Stimulated activated CD8-positive, alpha-beta memory T cell treated with anti-CD3 and anti-CD28 coated beads, Interleukin-4, amount 100 ng/mL, for 48 hours (primary cell): ENCODE results near the gene TACC2.
A peak's percentile ranks its signal among the peaks of the same experiment; 100 is the strongest.

Experiments
- DNase-seq: peaks from one replicate; pipeline ENCODE4 v3.0.0-alpha.2; 2020

The TACC2 gene

DNA sequence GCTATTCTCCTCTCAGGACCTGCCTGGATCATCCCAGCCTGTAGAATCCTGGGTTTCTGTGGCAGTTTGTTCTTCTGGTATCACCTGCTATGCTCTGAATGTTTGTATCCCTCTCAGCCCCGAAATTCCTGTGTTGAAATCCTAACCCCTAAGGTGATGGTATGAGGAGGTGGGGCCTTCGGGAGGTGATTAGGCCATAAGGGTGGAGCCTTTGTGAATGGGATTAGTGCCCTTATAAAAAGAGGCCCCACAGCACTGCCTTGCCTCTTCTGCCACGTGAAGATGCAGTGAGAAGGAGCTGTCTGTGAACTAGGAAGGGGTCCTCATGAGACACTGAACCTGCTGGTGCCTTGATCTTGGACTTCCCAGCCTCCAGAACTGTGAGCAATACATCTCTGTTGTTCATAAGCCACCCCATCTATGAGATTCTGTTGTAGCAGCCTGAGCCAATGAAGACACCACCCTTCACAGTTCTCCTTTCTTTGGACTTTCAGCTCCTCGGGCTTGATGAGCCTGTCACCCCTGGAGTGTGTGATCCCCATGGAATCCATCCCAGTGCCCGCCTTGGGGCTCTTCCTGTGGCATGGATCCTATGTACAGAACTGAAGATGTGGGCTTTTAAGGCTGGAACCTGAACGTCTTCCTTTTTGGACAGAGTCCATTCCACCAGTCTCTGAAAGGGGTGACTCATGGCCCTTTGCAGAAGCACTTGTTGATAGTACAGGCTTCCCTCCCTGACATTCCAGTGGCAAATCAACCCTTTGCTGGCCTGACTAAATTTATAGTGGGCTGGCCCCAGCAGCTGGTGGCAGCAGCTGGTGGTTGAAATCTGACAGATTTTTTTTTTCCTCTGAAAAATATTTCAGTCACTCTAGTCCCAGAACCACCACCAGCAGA is 138.0 kb downstream of the TACC2 start:
- no peak for DNase-seq

- DNase-seq, result no peak
These were observed 139.0 kb downstream of the TACC2 start for GRCh38 chr10:122127943-122128342.

GRCh38 chr10:122128357-122128756 is 139.4 kb downstream of the TACC2 start:
- no peak for DNase-seq

DNA sequence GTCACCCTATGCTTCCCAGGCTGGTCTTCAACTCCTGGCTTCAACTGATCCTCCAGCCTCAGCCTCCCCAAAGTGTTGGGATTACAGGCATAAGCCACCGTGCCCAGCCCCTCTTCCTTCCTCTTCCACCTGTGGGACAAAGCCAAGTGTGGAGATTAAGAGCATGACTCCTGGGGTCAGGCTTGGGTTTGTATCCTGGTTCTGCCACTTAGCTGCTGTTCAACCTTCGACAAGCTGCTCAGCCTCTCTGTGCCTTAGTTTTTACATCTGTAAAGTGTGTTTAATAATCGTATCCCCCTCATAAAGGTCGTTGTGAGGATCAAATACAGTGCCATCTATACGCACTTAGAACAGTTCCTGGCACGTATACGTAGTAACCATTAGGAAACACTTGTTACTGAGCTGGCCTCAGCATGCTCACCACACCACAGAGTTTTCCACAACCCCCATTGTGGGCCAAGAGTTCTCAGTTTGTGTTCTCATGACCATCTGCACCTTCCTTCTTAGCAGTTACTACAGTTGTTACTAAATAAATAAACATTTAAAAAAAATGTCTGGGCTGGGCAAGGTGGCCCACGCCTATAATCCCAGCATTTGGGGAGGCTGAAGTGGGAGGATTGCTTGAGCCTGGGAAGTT is 141.6 kb downstream of the TACC2 start:
- DNase-seq, result no peak

DNA sequence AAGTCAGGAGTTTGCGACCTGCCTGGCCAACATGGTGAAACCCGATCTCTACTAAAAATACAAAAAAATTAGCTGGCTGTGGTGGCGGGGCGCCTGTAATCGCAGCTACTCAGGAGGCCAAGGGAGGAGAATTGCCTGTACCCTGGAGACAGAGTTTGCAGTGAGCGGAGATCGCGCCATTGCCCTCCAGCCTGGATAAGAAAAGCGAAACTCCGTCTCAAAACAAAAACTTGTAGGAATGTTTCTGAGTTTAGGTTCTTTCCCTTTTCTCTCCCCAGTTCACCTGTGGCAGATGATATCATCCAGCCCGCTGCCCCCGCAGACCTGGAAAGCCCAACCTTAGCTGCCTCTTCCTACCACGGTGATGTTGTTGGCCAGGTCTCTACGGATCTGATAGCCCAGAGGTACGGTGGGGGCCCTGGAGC is 143.4 kb downstream of the TACC2 start:
- no peak for DNase-seq

- no peak for DNase-seq
These were observed 144.1 kb downstream of the TACC2 start for GRCh38 chr10:122132882-122133565.

- no peak for DNase-seq
These were observed 146.5 kb downstream of the TACC2 start for GRCh38 chr10:122135251-122136025.

DNA sequence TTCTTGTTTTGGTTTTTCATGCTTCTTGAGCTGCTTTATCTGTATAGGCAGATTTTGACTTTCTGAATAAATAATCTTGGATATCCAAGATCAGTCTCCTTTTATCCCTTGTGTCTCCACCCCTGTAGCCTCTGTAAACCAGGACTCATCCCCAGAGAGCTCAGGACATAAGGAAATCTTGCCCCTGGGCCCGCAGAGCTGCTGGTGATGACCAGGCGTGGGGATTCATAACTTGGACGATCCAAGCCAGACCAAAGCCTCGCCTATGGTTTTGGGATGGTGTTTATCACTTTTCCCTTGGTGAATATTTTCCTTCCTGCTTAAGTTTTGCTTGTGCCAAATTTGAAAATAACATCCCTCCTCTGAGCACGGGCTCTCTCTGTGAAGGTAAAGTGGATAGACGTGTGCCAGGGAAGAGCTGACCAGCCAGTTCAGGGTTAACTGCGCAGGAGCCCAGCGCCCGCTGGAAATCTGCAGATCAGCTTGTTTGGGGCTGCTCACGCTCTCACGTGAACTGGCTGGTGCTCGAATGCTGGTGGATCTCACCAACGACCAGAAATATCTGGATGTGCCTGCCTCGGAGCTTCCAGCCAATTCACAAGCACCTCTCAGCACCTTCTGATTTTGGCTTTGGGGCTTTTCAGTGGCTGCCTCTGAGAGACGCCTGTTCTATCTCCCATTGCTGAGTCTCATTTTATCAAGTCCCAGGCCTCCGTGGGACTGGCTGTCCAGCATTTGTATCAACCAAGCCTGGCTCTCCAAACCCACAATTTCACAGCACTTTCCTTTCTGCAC is 150.1 kb downstream of the TACC2 start:
- no peak for DNase-seq

- no peak for DNase-seq
These were observed 150.7 kb downstream of the TACC2 start for GRCh38 chr10:122139627-122140170.

DNA sequence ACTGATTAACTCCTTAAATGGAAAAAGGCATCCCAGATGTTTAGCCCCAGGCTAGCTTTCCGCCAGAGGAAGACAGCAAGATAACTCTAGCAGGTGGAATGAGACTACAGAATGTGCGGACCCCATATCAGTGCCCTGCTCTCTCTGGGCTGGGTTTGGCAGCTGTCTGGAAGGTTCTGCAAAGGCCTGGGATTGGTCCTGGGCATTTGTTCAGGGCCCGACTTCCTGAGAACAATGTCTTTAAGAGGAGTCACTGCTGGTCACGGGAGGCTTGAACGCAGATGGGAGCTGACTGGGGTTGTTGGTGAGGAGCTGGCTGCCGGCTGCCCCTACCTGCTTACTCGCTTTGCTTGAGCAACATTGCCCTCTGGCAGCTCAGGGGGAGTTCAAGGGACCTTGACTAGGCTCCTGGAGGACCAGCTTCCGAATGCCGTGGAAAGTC is 151.5 kb downstream of the TACC2 start:
- no peak for DNase-seq

GRCh38 chr10:122140941-122141623 is 152.1 kb downstream of the TACC2 start:
- no peak for DNase-seq

DNA sequence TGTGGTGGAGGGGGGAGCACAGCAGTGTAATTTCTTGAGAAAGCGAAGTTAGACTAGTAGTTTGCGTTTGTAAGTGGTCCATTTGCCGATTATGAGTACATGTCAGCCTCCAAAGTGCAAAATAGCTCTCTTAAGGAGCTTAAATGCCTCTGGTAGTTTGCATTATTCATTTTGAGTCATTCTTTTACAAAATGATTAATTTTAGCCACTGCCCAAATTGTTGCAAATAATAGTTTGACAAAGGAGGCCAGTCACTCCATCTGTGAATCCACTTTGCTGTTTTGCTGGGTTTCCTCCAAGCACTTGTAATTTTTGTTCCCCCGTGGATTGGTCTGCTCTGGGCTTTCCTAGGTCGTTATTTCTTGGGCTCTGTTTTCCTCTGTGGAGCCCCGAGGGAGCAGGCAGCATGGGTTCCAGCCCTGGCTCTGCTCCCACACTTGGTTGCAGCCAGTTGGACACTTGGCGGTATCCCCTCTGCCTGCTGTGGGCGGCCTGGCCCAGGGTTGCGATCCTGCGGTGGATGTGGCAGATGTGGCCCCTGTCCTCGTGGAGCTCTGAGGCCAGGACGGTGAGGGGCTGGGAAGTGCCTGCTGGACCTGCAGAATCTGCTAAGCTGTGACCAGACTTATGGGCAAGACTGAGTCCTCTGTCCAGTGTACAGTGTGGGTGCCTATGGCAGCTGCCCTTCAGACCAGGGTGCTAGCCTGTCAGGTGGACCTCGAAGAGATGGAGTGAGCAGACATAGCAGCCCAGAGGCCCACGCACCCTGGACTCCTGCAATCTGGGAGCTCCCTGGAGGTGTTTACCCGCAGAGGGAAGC is 153.1 kb downstream of the TACC2 start:
- DNase-seq, result no peak

DNA sequence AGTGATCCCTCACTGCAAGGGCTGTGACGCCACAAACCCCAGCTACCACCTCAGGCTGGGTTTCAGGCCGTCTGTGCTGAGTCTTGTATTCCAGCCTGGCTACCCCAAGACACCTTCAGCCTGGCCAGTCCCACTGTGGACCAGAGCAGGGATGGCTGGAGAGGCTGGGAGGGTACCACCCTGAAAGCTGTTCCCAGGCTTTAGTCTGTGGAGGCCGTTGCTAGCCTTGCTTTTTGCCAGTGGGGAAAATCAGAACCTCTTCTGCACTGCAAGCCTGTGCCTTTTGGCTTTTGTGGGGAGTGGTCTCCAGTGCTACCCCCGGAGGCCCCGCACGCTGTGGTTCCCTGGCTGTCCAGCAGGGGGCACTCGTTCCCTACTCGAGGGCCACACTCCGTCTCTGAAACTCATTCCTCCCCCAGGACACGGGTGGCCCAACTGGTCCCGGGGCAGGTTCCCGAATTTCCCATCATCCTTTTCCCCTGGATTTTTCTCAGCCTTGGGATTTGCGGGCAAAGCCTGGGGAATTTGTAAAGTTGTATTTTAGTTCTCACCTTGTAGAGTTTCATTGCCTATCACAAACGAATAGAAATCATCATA is 153.8 kb downstream of the TACC2 start:
- DNase-seq, result peak; percentile 73

GRCh38 chr10:122143238-122143841 is 154.4 kb downstream of the TACC2 start:
- DNase-seq, result no peak

DNA sequence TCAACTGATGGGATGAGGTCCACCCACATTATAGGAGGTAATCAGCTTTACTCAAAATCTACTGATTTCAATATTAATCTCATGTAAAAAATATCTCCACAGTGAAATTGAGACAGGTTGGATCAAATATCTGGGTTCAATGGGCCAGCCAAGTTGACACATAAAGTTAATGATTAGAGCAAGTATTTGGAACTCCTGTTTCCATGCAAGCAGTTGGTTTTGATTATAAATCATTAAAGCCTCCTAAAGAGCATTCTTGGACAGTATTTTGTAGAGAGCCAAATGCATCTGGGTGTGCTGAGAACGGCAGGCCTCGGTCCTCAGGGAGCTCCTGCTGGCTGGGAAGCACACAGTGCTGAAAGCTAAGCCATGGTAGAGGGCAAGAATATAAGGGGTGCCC is 155.2 kb downstream of the TACC2 start:
- DNase-seq, result no peak

DNA sequence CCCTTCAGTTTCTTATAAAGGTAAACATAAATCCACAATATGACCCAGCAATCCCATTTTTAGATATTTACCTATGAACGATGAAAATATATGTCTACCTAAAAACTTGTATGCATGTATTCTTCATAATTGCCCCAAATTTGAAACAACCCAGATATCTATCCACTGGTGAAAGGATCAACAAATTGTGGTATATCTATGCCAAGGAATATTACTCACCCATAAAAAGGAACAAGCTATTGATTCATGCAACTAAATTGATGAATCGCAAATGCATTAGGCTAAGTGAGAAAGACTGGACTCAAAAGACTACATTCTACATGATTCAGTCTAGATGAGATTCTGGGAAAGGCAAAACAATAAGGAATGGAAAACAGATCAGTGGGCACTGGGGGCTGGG is 156.2 kb downstream of the TACC2 start:
- DNase-seq, result no peak

- no peak for DNase-seq
These were observed 158.7 kb downstream of the TACC2 start for GRCh38 chr10:122147663-122148062.

DNA sequence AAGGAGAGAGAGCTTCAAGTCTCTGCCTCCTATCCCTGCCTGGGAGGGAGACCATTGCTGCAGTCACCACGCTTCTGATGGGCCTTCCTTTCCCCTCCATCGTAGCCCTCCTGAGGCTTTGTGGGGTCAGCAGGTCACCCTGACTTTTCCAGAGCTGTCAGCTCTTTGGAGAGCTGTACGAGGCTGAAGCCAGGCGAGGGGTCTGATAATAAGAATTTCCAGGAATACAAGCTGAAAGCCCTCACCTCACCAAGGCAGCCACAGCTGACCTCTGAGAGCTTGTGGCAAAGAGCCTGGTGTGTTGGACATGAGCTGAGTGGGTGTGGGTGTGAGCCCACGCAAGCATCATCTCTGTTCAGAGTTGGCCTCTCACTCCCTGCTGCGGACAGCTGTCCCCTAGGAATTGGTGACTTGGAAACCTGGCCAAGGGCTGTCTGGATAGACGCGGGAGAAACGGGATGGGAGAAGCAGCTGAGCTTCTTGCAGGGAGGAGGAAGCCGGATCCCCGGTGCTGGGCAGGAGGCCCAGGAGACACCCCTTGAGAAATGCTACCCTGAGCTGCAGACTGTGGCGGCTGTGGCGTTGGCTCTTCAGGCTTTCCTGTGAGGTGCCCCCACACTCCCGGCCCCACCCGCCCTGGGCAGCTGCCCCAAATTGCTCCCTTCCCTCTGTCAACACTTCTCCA is 160.1 kb downstream of the TACC2 start:
- DNase-seq, result no peak
